Measurements from ENCODE around the gene MICAL3.

The MICAL3 gene

GRCh38 chr22:17926516-17926915 lies 97.8 kb downstream of the MICAL3 start:
- DNase-seq, result no peak

- DNase-seq, result no peak
Observed at GRCh38 chr22:17925431-17925841, 98.9 kb downstream of the MICAL3 start.

- no peak for DNase-seq
Observed at GRCh38 chr22:17924735-17925364, 99.5 kb downstream of the MICAL3 start.

GRCh38 chr22:17924076-17924475 lies 100.3 kb downstream of the MICAL3 start:
- no peak for DNase-seq

GRCh38 chr22:17922925-17923903 lies 101.1 kb downstream of the MICAL3 start:
- DNase-seq, result no peak

GRCh38 chr22:17921871-17922821 lies 102.2 kb downstream of the MICAL3 start:
- no peak for DNase-seq

- no peak for DNase-seq
Observed at GRCh38 chr22:17920992-17921650, 103.2 kb downstream of the MICAL3 start.

- DNase-seq, result no peak
Observed at GRCh38 chr22:17920145-17920605, 104.2 kb downstream of the MICAL3 start.

- DNase-seq, result no peak
Observed at GRCh38 chr22:17919276-17920144, 104.9 kb downstream of the MICAL3 start.

GRCh38 chr22:17918840-17919239 lies 105.5 kb downstream of the MICAL3 start:
- no peak for DNase-seq

- DNase-seq, result no peak
Observed at GRCh38 chr22:17917490-17917983, 106.8 kb downstream of the MICAL3 start.

- no peak for DNase-seq
Observed at GRCh38 chr22:17916226-17916889, 108.0 kb downstream of the MICAL3 start.

GRCh38 chr22:17915676-17916075 lies 108.7 kb downstream of the MICAL3 start:
- DNase-seq, result no peak

GRCh38 chr22:17915188-17915587 lies 109.2 kb downstream of the MICAL3 start:
- no peak for DNase-seq

- DNase-seq, result no peak
Observed at GRCh38 chr22:17914474-17914873, 109.9 kb downstream of the MICAL3 start.

GRCh38 chr22:17913801-17914347 lies 110.5 kb downstream of the MICAL3 start:
- no peak for DNase-seq

- no peak for DNase-seq
Observed at GRCh38 chr22:17912945-17913721, 111.2 kb downstream of the MICAL3 start.

GRCh38 chr22:17911887-17912286 lies 112.5 kb downstream of the MICAL3 start:
- no peak for DNase-seq

- DNase-seq, result no peak
Observed at GRCh38 chr22:17911312-17911705, 113.1 kb downstream of the MICAL3 start.

Measured in suppressor macrophage treated with lipopolysaccharide for 4 hours (primary cell).